Measurements from ENCODE around the gene UGT3A2. TPM values are rescaled to one million over a fixed set of nuclear protein-coding genes. Genes with fewer than 3 reads are reported as not detected.

The UGT3A2 gene
- polyA plus RNA-seq, 1 of the 3 experiments (the other 2 are of a cell fraction) = 0.05 TPM

DNA sequence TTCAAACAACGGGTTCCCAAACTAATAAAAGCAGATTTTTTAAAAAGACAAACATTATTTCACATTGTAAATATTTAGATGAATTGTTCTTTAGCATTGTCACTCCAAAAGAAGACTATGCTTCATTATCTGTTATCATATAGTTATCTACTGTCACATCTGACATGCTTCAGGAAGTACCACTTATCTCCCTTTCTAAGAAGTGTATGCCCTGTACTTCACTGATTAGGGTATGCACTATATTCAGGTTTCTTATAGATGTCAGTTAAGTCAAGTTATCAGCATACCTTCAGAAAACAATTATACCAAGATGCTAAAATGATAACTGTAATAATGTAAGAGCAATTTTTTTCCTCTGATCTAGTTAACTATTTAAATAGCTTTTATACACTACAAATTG, 44.6 kb upstream of the UGT3A2 start:
- Histone ChIP-seq H3K4me3 (ENCODE audit: low read depth in 2 of 2, low read length in 1 of 2) (no peak overlapping the region), H3K9me3 (no peaks in the 10 kb centered on the region), H4K20me1 (ENCODE audit: insufficient read depth) (no peaks in the 10 kb centered on the region), H3K9me2 (no peaks in the 10 kb centered on the region), H3K36me3 (replicated peaks in 1 of 2; ENCODE audit: control insufficient read depth in 1 of 2, insufficient read depth in 2 of 2, low read length in 1 of 2) (peaks cover 21 to 48% of the 10 kb centered on the region in 2 experiments), H3K79me2 (ENCODE audit: insufficient read depth) (no peaks in the 10 kb centered on the region), H3K4me2 (no peak overlapping the region), H3K27me3 (ENCODE audit: insufficient read depth) (no peaks in the 10 kb centered on the region), H2AFZ (ENCODE audit: low read depth) (no peak overlapping the region), H3K27ac (ENCODE audit: low read depth in 2 of 2, low read length in 1 of 2) (no peak overlapping the region), H3F3A (replicated peaks; ENCODE audit: insufficient read depth) (no peaks in the 10 kb centered on the region), H3K9ac (no peak overlapping the region), H3K4me1 (ENCODE audit: control insufficient read depth in 1 of 2, insufficient read depth in 2 of 2, low read depth in 1 of 2, low read length in 1 of 2) (no peaks in the 10 kb centered on the region; a peak in 1 of 4 replicates)
- WGBS (ENCODE audit: low lambda C conversion rate) = 98% methylated on average over 1 of the region's 1 CpG
- DNase-seq = no peak
- no peak for TF ChIP-seq RFX5 (IDR thresholded peaks at IDR 0.05; ENCODE audit: low read length)
- TF ChIP-seq RXRA (IDR thresholded peaks at IDR 0.05; ENCODE audit: borderline replicate concordance, low read depth) = no peak
- no peak for TF ChIP-seq IRF3 (IDR thresholded peaks at IDR 0.05; ENCODE audit: low read depth, low read length)
- no peak for TF ChIP-seq YY1 (IDR thresholded peaks at IDR 0.05; ENCODE audit: low read depth)
- no peak for TF ChIP-seq SMC3 (IDR thresholded peaks at IDR 0.05; ENCODE audit: low read depth, low read length)
- no peak for TF ChIP-seq TEAD4 (IDR thresholded peaks at IDR 0.05; ENCODE audit: borderline replicate concordance, insufficient read depth)
- TF ChIP-seq ELF1 (IDR thresholded peaks at IDR 0.05) = no peak
- TF ChIP-seq, protein P1, sequence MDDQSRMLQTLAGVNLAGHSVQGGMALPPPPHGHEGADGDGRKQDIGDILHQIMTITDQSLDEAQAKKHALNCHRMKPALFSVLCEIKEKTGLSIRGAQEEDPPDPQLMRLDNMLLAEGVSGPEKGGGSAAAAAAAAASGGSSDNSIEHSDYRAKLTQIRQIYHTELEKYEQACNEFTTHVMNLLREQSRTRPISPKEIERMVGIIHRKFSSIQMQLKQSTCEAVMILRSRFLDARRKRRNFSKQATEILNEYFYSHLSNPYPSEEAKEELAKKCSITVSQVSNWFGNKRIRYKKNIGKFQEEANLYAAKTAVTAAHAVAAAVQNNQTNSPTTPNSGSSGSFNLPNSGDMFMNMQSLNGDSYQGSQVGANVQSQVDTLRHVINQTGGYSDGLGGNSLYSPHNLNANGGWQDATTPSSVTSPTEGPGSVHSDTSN (IDR thresholded peaks at IDR 0.05) = no peak
- TF ChIP-seq JUND (IDR thresholded peaks at IDR 0.05) = no peak
- TF ChIP-seq MXI1 (IDR thresholded peaks at IDR 0.05; ENCODE audit: low read depth, low read length) = no peak
- TF ChIP-seq NRF1 (IDR thresholded peaks at IDR 0.05; ENCODE audit: low read depth, low read length) = no peak
- TF ChIP-seq, protein P2, sequence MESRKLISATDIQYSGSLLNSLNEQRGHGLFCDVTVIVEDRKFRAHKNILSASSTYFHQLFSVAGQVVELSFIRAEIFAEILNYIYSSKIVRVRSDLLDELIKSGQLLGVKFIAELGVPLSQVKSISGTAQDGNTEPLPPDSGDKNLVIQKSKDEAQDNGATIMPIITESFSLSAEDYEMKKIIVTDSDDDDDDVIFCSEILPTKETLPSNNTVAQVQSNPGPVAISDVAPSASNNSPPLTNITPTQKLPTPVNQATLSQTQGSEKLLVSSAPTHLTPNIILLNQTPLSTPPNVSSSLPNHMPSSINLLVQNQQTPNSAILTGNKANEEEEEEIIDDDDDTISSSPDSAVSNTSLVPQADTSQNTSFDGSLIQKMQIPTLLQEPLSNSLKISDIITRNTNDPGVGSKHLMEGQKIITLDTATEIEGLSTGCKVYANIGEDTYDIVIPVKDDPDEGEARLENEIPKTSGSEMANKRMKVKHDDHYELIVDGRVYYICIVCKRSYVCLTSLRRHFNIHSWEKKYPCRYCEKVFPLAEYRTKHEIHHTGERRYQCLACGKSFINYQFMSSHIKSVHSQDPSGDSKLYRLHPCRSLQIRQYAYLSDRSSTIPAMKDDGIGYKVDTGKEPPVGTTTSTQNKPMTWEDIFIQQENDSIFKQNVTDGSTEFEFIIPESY (IDR thresholded peaks at IDR 0.05; ENCODE audit: borderline replicate concordance, low read depth) = no peak
- no peak for TF ChIP-seq MEF2A (IDR thresholded peaks at IDR 0.05; ENCODE audit: borderline replicate concordance, low read depth)
- TF ChIP-seq TCF12 (IDR thresholded peaks at IDR 0.05) = no peak
- TF ChIP-seq, protein P3, sequence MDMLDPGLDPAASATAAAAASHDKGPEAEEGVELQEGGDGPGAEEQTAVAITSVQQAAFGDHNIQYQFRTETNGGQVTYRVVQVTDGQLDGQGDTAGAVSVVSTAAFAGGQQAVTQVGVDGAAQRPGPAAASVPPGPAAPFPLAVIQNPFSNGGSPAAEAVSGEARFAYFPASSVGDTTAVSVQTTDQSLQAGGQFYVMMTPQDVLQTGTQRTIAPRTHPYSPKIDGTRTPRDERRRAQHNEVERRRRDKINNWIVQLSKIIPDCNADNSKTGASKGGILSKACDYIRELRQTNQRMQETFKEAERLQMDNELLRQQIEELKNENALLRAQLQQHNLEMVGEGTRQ (IDR thresholded peaks at IDR 0.05; ENCODE audit: borderline replicate concordance, low read depth, low read length) = no peak
- TF ChIP-seq, protein P4, sequence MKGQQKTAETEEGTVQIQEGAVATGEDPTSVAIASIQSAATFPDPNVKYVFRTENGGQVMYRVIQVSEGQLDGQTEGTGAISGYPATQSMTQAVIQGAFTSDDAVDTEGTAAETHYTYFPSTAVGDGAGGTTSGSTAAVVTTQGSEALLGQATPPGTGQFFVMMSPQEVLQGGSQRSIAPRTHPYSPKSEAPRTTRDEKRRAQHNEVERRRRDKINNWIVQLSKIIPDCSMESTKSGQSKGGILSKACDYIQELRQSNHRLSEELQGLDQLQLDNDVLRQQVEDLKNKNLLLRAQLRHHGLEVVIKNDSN (IDR thresholded peaks at IDR 0.05; ENCODE audit: borderline replicate concordance, low read depth) = no peak
- TF ChIP-seq, protein P5, sequence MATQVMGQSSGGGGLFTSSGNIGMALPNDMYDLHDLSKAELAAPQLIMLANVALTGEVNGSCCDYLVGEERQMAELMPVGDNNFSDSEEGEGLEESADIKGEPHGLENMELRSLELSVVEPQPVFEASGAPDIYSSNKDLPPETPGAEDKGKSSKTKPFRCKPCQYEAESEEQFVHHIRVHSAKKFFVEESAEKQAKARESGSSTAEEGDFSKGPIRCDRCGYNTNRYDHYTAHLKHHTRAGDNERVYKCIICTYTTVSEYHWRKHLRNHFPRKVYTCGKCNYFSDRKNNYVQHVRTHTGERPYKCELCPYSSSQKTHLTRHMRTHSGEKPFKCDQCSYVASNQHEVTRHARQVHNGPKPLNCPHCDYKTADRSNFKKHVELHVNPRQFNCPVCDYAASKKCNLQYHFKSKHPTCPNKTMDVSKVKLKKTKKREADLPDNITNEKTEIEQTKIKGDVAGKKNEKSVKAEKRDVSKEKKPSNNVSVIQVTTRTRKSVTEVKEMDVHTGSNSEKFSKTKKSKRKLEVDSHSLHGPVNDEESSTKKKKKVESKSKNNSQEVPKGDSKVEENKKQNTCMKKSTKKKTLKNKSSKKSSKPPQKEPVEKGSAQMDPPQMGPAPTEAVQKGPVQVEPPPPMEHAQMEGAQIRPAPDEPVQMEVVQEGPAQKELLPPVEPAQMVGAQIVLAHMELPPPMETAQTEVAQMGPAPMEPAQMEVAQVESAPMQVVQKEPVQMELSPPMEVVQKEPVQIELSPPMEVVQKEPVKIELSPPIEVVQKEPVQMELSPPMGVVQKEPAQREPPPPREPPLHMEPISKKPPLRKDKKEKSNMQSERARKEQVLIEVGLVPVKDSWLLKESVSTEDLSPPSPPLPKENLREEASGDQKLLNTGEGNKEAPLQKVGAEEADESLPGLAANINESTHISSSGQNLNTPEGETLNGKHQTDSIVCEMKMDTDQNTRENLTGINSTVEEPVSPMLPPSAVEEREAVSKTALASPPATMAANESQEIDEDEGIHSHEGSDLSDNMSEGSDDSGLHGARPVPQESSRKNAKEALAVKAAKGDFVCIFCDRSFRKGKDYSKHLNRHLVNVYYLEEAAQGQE (IDR thresholded peaks at IDR 0.05; ENCODE audit: low read depth, low read length) = no peak
- ChIA-PET CTCF (interaction anchor here (0.9 kb wide), 1 partner anchor 32 kb away, joined by 4 read pairs; no protein-coding TSS in a partner anchor), POLR2A (no interaction called here)
